HUES6 (cell line): ENCODE results near the gene OR1G1.
"Not testable (repeated sequence)": the region's sequence is repeated elsewhere in the genome, so short reads cannot be mapped to it uniquely, and the experiment has no call there.

Source experiments
- H3K27ac ChIP-seq: 2 replicates; pipeline ENCODE4 v1.7.0; 2013; ENCODE audit warnings: low read depth, mild to moderate bottlenecking, low read length, inconsistent platforms
- H3K27me3 ChIP-seq: 2 replicates; pipeline ENCODE4 v1.6.1; 2013; ENCODE audit warnings: low read length; ENCODE audit not compliant: control insufficient read depth, insufficient read depth
- H3K36me3 ChIP-seq: 2 replicates; pipeline ENCODE4 v1.6.1; 2013; ENCODE audit warnings: low read length; ENCODE audit not compliant: control insufficient read depth, insufficient read depth
- H3K4me1 ChIP-seq: 2 replicates; pipeline ENCODE4 v1.6.1; 2013; ENCODE audit warnings: low read length; ENCODE audit not compliant: control insufficient read depth, insufficient read depth
- H3K4me3 ChIP-seq: 2 replicates; pipeline ENCODE4 v1.5.1; 2013; ENCODE audit warnings: low read depth, low read length
- H3K9ac ChIP-seq: one replicate; pipeline ENCODE4 v1.6.1; 2013; ENCODE audit warnings: mild to moderate bottlenecking, low read length
- H3K9me3 ChIP-seq: 2 replicates; pipeline ENCODE4 v1.6.1; 2013; ENCODE audit warnings: low read depth, low read length; ENCODE audit not compliant: control insufficient read depth, insufficient read depth

Gene OR1G1

GRCh38 chr17:3127451-3127850, at the start of gene OR1G1:
Gene OR1G1 (minus strand): TSS chr17:3127551. CDS start chr17:3127551, 0 bp downstream.
- no peaks in the 10 kb centered on the region for H3K4me1 ChIP-seq
- H3K4me3 ChIP-seq = no peak within 1 kb of the TSS
- no peaks in the 10 kb centered on the region for H3K36me3 ChIP-seq
- H3K27ac ChIP-seq = no peak within 1 kb of the TSS
- H3K9me3 ChIP-seq = no peaks in the 10 kb centered on the region
- no peak within 1 kb of the TSS for H3K9ac ChIP-seq
- 0 out of 2 replicates have a peak, but pooled peaks cover 2% of the 10 kb centered on the region for H3K27me3 ChIP-seq

- H3K27me3 ChIP-seq = no peaks in the 10 kb centered on the region
- H3K4me3 ChIP-seq = no peak overlapping the region
- no peak overlapping the region for H3K27ac ChIP-seq
- H3K4me1 ChIP-seq = no peaks in the 10 kb centered on the region
- H3K36me3 ChIP-seq = no peaks in the 10 kb centered on the region
- H3K9me3 ChIP-seq = peaks cover 18% of the 10 kb centered on the region
- H3K9ac ChIP-seq = no peak overlapping the region
These were observed 40.2 kb upstream of the OR1G1 start for GRCh38 chr17:3167574-3167973.

- no peaks in the 10 kb centered on the region for H3K36me3 ChIP-seq
- H3K4me3 ChIP-seq = no peak overlapping the region
- H3K27ac ChIP-seq = no peak overlapping the region
- peaks cover 5% of the 10 kb centered on the region; the same call in 1 of the 2 replicates for H3K9me3 ChIP-seq
- H3K4me1 ChIP-seq = peaks cover 9% of the 10 kb centered on the region; the same call in 1 of the 2 replicates
- H3K9ac ChIP-seq = no peak overlapping the region
- no peaks in the 10 kb centered on the region for H3K27me3 ChIP-seq
These were observed 29.9 kb upstream of the OR1G1 start for GRCh38 chr17:3157218-3157617.

- H3K9ac ChIP-seq, H3K4me1 ChIP-seq, H3K27me3 ChIP-seq, H3K4me3 ChIP-seq, H3K9me3 ChIP-seq, H3K27ac ChIP-seq, H3K36me3 ChIP-seq: not testable (repeated sequence)
These were observed 10.1 kb upstream of the OR1G1 start for GRCh38 chr17:3137494-3137893.

- H3K9me3 ChIP-seq = peaks cover 7% of the 10 kb centered on the region; the same call in 1 of the 2 replicates
- no peaks in the 10 kb centered on the region for H3K36me3 ChIP-seq
- H3K4me3 ChIP-seq = no peak within 1 kb of the TSS
- H3K27me3 ChIP-seq = no peaks in the 10 kb centered on the region
- no peak within 1 kb of the TSS for H3K27ac ChIP-seq
- H3K4me1 ChIP-seq = no peaks in the 10 kb centered on the region
- no peak within 1 kb of the TSS for H3K9ac ChIP-seq
These were observed 23.0 kb downstream of the OR1G1 start, which contains the start of gene OR1D2 for GRCh38 chr17:3104322-3104721. Gene OR1D2 (minus strand): TSS chr17:3104422. CDS start chr17:3092996, 11,426 bp downstream.
